ENCODE measurements around the gene CASKIN2.

The CASKIN2 gene, protein sequence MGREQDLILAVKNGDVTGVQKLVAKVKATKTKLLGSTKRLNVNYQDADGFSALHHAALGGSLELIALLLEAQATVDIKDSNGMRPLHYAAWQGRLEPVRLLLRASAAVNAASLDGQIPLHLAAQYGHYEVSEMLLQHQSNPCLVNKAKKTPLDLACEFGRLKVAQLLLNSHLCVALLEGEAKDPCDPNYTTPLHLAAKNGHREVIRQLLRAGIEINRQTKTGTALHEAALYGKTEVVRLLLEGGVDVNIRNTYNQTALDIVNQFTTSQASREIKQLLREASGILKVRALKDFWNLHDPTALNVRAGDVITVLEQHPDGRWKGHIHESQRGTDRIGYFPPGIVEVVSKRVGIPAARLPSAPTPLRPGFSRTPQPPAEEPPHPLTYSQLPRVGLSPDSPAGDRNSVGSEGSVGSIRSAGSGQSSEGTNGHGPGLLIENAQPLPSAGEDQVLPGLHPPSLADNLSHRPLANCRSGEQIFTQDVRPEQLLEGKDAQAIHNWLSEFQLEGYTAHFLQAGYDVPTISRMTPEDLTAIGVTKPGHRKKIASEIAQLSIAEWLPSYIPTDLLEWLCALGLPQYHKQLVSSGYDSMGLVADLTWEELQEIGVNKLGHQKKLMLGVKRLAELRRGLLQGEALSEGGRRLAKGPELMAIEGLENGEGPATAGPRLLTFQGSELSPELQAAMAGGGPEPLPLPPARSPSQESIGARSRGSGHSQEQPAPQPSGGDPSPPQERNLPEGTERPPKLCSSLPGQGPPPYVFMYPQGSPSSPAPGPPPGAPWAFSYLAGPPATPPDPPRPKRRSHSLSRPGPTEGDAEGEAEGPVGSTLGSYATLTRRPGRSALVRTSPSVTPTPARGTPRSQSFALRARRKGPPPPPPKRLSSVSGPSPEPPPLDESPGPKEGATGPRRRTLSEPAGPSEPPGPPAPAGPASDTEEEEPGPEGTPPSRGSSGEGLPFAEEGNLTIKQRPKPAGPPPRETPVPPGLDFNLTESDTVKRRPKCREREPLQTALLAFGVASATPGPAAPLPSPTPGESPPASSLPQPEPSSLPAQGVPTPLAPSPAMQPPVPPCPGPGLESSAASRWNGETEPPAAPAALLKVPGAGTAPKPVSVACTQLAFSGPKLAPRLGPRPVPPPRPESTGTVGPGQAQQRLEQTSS (N-terminal part only)

GRCh38 chr17:75515496-75516254 is at the start of gene CASKIN2:
TSS of gene CASKIN2 (minus strand) at chr17:75515537. CDS start at chr17:75513804, 1,733 bp downstream.
- DNase-seq, result peak; percentile 92

- DNase-seq, result no peak
Measured at GRCh38 chr17:75565066-75565465, 49.7 kb upstream of the CASKIN2 start.

DNA sequence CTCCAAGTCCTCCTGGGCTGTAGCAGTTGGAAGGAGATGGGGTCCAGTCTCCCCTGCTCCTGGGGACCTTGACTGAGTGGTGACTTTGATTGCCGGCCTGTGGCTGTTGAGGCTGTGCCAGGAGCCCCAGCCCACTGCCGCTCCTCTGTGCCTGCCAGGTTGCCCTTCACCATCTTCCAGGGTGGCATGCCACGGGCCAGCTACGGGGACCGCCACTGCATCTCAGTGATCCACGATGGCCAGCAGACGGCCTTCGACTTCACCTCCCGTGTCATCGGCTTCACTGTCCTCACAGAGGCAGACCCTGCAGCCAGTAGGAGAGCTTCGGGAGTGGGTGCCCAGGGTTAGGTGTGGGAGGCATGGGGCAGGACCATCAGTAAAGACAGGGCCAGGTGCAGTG is 48.9 kb upstream of the CASKIN2 start:
- no peak for DNase-seq

DNA sequence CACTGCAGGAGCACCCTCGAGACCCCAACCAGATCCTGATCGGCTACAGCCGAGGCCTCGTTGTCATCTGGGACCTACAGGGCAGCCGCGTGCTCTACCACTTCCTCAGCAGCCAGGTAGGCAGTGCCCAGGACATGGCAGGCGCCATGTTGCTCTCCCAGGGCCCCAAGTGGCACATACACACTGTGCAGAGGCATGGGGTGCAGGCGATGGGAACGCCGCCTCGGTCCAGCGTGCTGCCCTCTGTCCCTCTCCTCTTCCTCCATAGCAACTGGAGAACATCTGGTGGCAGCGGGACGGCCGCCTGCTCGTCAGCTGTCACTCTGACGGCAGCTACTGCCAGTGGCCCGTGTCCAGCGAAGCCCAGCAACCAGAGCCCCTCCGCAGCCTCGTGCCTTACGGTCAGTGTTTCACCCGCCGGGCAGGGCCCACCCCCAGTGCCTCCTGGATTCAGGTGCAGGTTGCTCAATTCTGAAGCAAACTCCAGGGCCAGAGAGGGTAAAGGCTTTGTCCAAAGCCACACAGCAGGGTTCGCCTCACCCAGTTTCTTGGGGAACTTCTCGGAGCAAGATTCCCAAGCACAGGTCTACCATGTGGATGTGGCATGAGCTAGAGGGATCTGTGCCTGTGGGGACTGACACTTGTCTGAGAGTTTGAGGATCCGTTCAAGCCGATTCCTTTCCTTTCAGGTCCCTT is 47.9 kb upstream of the CASKIN2 start:
- no peak for DNase-seq

DNA sequence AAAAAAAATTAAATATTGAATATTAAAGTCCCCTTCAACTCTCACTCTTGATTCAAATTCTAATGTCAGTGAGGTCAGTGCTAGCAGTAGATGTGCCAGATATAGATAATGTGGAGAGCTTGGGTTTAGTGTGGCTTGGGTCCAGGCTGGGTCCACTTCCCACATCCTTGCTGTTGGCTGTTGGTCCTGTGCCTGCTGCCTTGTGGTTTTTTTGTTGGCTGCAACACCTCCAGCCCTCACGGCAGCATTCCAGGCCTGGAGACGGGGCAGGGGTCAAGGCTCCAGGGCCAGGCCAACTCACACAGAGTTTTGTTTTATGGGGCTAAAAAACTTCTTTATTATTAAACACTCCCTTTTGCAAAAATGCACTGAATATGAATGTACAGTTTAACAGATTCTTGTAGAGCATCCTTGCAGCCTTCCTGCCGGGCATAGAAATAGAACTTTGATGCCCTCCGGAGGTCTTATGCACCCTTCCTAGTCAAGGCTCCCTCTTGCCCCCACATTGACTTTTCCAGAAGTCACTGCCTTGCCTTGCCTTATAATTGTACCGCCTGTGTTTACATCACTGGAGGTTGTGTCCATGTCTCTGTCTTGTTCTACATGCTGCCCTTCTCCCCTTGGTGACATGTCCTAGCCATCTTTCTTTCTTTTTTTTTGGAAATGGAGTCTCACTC is 46.7 kb upstream of the CASKIN2 start:
- DNase-seq, result no peak

DNA sequence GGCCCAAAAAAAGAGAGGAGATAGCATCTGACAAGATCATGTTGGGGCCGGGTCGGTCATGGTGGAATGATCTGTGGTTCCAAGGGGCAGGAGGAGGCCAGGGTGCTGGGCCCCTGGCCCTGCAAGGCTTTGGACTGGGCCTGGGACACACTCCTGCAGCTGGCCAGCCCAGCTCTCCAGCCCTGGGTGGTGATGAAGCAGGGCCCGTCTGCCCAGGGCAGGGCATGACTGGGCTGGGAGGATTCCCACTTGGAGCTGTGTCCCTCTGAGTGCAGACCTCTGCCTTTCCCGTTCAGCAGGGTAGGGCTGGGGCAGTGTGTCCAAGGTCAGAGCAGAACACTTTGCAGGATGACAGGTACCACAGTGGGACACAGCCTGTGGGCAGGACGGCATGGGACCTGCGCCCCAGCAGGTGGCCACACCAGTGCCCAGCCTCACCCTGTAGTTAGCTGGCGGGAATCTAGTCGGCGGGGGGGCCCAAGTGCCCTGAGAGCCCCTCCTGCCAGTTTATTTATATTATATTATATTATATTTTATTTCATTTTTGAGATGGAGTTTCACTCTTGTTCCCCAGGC is 44.7 kb upstream of the CASKIN2 start:
- DNase-seq, result no peak

DNA sequence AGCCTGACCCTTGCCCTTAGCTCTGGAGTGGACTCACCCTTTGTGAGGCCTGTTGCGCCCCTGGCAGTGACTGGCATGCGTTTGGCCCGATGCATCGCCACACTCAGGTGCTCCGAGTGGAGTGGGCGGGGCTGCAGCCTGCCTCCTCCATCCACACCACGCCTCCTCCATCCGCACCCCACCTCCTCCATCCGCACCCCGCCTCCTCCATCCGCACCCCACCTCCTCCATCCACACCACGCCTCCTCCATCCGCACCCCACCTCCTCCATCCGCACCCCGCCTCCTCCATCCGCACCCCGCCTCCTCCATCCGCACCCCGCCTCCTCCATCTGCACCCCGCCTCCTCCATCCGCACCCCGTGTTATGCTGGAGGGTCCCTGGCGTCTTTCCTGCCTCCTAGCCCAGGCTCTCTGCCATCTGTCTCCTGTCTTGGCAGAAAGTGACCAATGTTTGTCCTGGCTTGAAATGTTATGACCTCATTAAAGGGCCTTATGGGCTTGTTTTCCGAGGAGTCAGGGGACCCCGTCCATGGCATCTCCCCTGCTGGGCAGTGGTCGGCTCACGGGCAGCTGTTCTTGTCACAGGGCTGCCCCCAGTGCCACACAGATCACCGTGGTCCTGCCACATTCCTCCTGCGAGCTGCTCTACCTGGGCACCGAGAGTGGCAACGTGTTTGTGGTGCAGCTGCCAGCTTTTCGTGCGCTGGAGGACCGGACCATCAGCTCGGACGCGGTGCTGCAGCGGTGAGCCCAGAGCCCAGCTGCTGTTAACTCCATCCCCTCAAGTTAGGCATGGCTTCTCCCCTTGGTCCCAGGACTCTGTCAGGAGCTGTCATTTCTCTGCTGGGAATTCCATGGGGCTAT is 43.6 kb upstream of the CASKIN2 start:
- DNase-seq, result no peak

DNA sequence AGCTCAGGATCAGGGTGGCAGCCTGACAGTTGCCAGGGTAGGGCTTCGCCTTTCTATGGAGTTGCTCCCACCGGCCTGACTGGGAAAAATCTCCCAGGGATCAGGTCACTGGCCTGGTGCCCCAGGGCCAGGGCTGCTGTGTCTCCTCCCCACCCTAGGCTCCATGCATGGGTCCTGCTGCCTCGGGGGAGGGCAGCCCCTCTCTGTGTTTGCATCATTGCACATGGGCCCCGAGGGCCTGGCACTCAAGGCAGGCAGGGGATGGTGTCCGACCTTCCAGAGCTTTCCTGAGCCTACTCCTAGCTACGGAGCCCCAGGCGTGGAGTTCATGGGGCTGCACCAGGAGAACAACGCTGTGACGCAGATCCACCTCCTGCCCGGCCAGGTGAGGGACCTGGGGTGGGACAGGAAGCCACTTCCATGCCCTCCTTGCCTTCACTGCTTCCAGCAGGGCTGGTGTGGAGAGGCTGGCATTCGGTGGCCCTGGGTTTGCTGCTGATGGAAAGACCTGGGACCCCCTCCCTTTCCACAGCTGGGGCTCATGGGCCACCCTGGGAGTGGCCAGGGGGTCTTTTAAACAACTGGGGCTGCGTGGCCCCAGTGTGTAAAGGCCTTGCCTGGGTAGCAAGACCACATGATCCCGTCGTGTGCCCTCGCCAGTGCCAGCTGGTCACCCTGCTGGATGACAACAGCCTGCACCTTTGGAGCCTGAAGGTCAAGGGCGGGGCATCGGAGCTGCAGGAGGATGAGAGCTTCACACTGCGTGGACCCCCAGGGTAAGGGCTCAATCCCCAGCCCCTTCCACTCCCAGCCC is 42.7 kb upstream of the CASKIN2 start:
- no peak for DNase-seq

DNA sequence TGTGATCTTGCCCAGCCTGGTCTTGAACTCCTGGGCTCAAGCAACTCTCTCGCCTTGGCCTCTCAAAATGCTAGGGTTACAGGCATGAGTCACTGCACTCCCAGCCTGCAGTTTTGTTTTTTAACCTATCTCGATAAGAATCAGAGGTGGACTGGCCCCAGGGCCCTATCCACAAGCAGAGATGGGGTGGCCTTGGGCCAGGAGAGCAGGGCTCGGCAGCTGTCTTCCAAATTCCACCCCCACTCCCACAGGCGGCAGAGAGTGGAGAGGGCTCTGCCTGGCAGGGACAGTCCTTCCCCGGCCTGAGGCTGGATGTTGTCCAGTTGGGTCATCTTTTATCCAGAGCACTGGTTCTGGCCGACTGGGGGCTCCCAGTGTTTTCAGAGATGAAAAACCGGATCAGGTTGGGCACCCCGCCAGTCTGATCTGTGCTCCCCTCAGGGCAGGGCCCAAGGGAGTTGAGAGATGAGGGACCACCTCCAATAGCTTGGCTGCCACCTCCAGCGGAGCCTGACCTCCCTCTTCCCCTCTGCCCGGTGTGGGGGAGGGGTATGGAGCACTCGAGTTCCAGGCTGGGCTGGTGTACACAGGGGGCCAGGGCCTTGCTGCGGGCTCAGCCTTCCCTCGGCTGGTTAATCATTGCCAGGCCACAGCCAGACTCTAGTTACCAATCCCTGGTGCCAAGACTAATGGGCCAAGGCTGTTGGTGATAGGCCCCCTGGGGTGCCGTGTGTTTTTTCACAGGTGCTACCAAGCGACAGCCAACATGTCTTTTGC is 41.9 kb upstream of the CASKIN2 start:
- no peak for DNase-seq

GRCh38 chr17:75555679-75556153 is 40.4 kb upstream of the CASKIN2 start:
- DNase-seq, result no peak

GRCh38 chr17:75553295-75554110 is 38.2 kb upstream of the CASKIN2 start:
- DNase-seq, result no peak

GRCh38 chr17:75552425-75553294 is 37.3 kb upstream of the CASKIN2 start:
- DNase-seq, result no peak

DNA sequence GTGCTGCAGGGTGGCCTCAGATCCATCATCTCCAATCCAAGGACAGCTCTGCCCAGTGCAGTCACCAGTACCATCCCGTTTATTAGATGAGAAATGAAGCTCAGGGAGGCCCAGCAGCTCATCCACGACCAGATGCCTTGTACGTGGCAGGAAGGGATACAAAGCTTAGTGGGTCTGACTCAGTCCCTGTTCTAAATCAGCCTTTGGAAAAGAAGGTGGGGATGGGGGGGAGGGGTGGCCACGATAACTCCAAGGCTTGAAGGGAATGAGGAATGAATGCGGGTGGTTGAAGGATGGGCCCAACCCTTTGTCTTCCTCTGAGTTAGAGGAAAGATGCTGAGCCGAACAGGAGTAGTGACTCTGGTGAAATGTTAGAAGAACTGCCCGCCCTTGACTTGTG is 35.9 kb upstream of the CASKIN2 start:
- no peak for DNase-seq

GRCh38 chr17:75550139-75550465 is 34.8 kb upstream of the CASKIN2 start:
- no peak for DNase-seq

GRCh38 chr17:75549246-75550138 is 34.2 kb upstream of the CASKIN2 start:
- DNase-seq, result no peak

All from activated CD4-positive, alpha-beta T cell treated with anti-CD3 and anti-CD28 coated beads, Interleukin-2, Interleukin-6, amounts not matched to agents 100 ng/mL and 50 ng/mL, durations not matched to agents 16 hours and 8 hours (primary cell).